Activated CD4-positive, alpha-beta memory T cell treated with anti-CD3 and anti-CD28 coated beads for 36 hours (primary cell): Measurements from ENCODE around the gene TRIM75. TPM values are rescaled to one million over a fixed set of nuclear protein-coding genes. Genes with fewer than 3 reads are reported as not detected.
"Not testable (repeated sequence)": the region's sequence is repeated elsewhere in the genome, so short reads cannot be mapped to it uniquely, and the experiment has no call there.

Source experiments
- CTCF ChIA-PET: fragments of 350-600 bp; sonication (Branson Sonifier 250); formaldehyde crosslinking; loops from one replicate; lab custom pipeline; 2021; ENCODE audit warnings: antibody characterized with exemption, inconsistent platforms; lab: Charles Lee
- POLR2A ChIA-PET: fragments of 350-600 bp; sonication (Branson Sonifier 250); formaldehyde crosslinking; loops from one replicate; lab custom pipeline; 2021; ENCODE audit warnings: antibody characterized with exemption; lab: Charles Lee
- DNase-seq: peaks from one replicate; pipeline ENCODE4 v3.0.0-alpha.2; 2020
- H3K27ac Mint-ChIP-seq: one replicate; pipeline ENCODE4 v1.8.0; 2021; ENCODE audit warnings: mixed read lengths
- H3K27me3 Mint-ChIP-seq: one replicate; pipeline ENCODE4 v1.8.0; 2021; ENCODE audit warnings: mixed read lengths
- H3K36me3 Mint-ChIP-seq: one replicate; pipeline ENCODE4 v1.8.0; 2021; ENCODE audit warnings: mixed read lengths
- H3K4me1 Mint-ChIP-seq: one replicate; pipeline ENCODE4 v1.8.0; 2021; ENCODE audit warnings: low read depth, mixed read lengths
- H3K4me3 Mint-ChIP-seq: one replicate; pipeline ENCODE4 v1.8.0; 2021; ENCODE audit warnings: mild to moderate bottlenecking, mixed read lengths
- H3K9me3 Mint-ChIP-seq: one replicate; pipeline ENCODE4 v1.8.0; 2021; ENCODE audit warnings: mixed read lengths
- intact Hi-C: fragments of 100-400 bp; cut with micrococcal nuclease; formaldehyde crosslinking; loops from one replicate; pipeline ENCODE4 v1.15.1; 2023
- total RNA-seq, 2 experiments: library from RNA; stranded (reverse); gene quantifications; one replicate each; pipeline ENCODE4 v1.2.3, GENCODE V29; 2021

The TRIM75 gene
- total RNA-seq, 2 experiments from 2014 or later, result not detected

- no peak overlapping the region for H3K27ac Mint-ChIP-seq
- peaks cover 22% of the 10 kb centered on the region for H3K36me3 Mint-ChIP-seq
- H3K9me3 Mint-ChIP-seq, result no peaks in the 10 kb centered on the region
- ChIA-PET CTCF (no interaction called here), POLR2A (no interaction called here)
- no peaks in the 10 kb centered on the region for H3K4me1 Mint-ChIP-seq
- no peak for DNase-seq
- intact Hi-C loops, result no loop called here
- no peaks in the 10 kb centered on the region for H3K27me3 Mint-ChIP-seq
- H3K4me3 Mint-ChIP-seq, result no peak overlapping the region
Observed at GRCh38 chr4:165088366-165088765, 34.7 kb downstream of the TRIM75 start.

GRCh38 chr4:165092187-165092586 lies 38.5 kb downstream of the TRIM75 start:
- intact Hi-C loops, CTCF ChIA-PET, H3K4me3 Mint-ChIP-seq, H3K9me3 Mint-ChIP-seq, H3K27me3 Mint-ChIP-seq, H3K4me1 Mint-ChIP-seq, DNase-seq, H3K27ac Mint-ChIP-seq, POLR2A ChIA-PET: not testable (repeated sequence)
- H3K36me3 Mint-ChIP-seq, result peaks cover 15% of the 10 kb centered on the region

GRCh38 chr4:165094873-165095272 lies 41.2 kb downstream of the TRIM75 start:
- H3K9me3 Mint-ChIP-seq, result no peaks in the 10 kb centered on the region
- no peak overlapping the region for H3K27ac Mint-ChIP-seq
- DNase-seq, result no peak
- H3K4me1 Mint-ChIP-seq, result no peaks in the 10 kb centered on the region
- CTCF ChIA-PET, result no interaction called here
- intact Hi-C loops, result no loop called here
- H3K36me3 Mint-ChIP-seq, result peaks cover 9% of the 10 kb centered on the region
- POLR2A ChIA-PET, result no interaction called here
- H3K27me3 Mint-ChIP-seq, result no peaks in the 10 kb centered on the region
- no peak overlapping the region for H3K4me3 Mint-ChIP-seq

GRCh38 chr4:165095291-165095690 lies 41.6 kb downstream of the TRIM75 start:
- Mint-ChIP-seq H3K27ac (no peak overlapping the region), H3K36me3 (peaks cover 8% of the 10 kb centered on the region), H3K27me3 (no peaks in the 10 kb centered on the region), H3K9me3 (no peaks in the 10 kb centered on the region), H3K4me3 (no peak overlapping the region), H3K4me1 (no peaks in the 10 kb centered on the region)
- ChIA-PET POLR2A (no interaction called here), CTCF (no interaction called here)
- intact Hi-C loops, result no loop called here
- DNase-seq, result no peak

GRCh38 chr4:165096776-165097175 lies 43.1 kb downstream of the TRIM75 start:
- intact Hi-C loops, result loop anchor here (2.0 kb wide), 1 partner anchor 318 kb away; no protein-coding TSS in a partner anchor
- Mint-ChIP-seq H3K4me1 (no peaks in the 10 kb centered on the region), H3K27me3 (no peaks in the 10 kb centered on the region), H3K36me3 (peaks cover 9% of the 10 kb centered on the region), H3K4me3 (no peak overlapping the region), H3K9me3 (no peaks in the 10 kb centered on the region), H3K27ac (no peak overlapping the region)
- POLR2A ChIA-PET, result no interaction called here
- DNase-seq, result no peak
- CTCF ChIA-PET, result interaction anchor here (0.6 to 2.0 kb wide), 5 partner anchors 11 to 1534 kb away, joined by 3 to 10 read pairs (median 4); partner anchors contain the start of gene TMEM192

GRCh38 chr4:165101641-165102040 lies 48.0 kb downstream of the TRIM75 start:
- no peak overlapping the region for H3K4me3 Mint-ChIP-seq
- POLR2A ChIA-PET, result no interaction called here
- no peak for DNase-seq
- CTCF ChIA-PET, result interaction anchor here (1.1 to 1.2 kb wide), 2 partner anchors 11 to 30 kb away, joined by 3 read pairs; partner anchors contain the start of gene TMEM192
- H3K4me1 Mint-ChIP-seq, result no peaks in the 10 kb centered on the region
- H3K9me3 Mint-ChIP-seq, result no peaks in the 10 kb centered on the region
- no peak overlapping the region for H3K27ac Mint-ChIP-seq
- peaks cover 7% of the 10 kb centered on the region for H3K36me3 Mint-ChIP-seq
- H3K27me3 Mint-ChIP-seq, result no peaks in the 10 kb centered on the region
- intact Hi-C loops, result no loop called here

- no peaks in the 10 kb centered on the region for H3K9me3 Mint-ChIP-seq
- no peak overlapping the region for H3K4me3 Mint-ChIP-seq
- CTCF ChIA-PET, result interaction anchor here (0.5 to 1.6 kb wide), 2 partner anchors 10 to 193 kb away, joined by 3 to 4 read pairs; no protein-coding TSS in a partner anchor
- DNase-seq, result no peak
- no peaks in the 10 kb centered on the region for H3K36me3 Mint-ChIP-seq
- intact Hi-C loops, result no loop called here
- no peaks in the 10 kb centered on the region for H3K27me3 Mint-ChIP-seq
- POLR2A ChIA-PET, result no interaction called here
- peaks cover 2% of the 10 kb centered on the region for H3K4me1 Mint-ChIP-seq
- no peak overlapping the region for H3K27ac Mint-ChIP-seq
Observed at GRCh38 chr4:165106518-165106917, 52.9 kb downstream of the TRIM75 start.

Other genes with a start within 250 kb of the TRIM75 start
- not detected for gene APELA, start 176.7 kb upstream of the TRIM75 start, total RNA-seq
- gene TRIM61, start 76.2 kb upstream of the TRIM75 start, total RNA-seq, result 1 to 10 TPM; 1.0 TPM
- gene TRIM60, start 21.9 kb upstream of the TRIM75 start, total RNA-seq, result not detected
- gene TMEM192, start 59.0 kb downstream of the TRIM75 start, total RNA-seq, result 1 to 10 TPM; 8.8 to 9.0 TPM
- 10 to 100 TPM; 25.0 to 26.0 TPM for gene KLHL2, start 153.7 kb downstream of the TRIM75 start, total RNA-seq